WTC11 (cell line): ENCODE measurements around the gene GPC1.

Source experiments
- ELF4 ChIP-seq: sonication (generic); formaldehyde crosslinking; IDR thresholded peaks from 2 replicates; pipeline ENCODE4 v1.8.1; 2022; ENCODE audit warnings: low read depth, mild to moderate bottlenecking, moderate library complexity, missing genetic modification reagents
- FOXJ3 ChIP-seq: sonication (generic); formaldehyde crosslinking; IDR thresholded peaks from 2 replicates; pipeline ENCODE4 v1.9.0; 2021; ENCODE audit warnings: missing genetic modification reagents, mild to moderate bottlenecking, borderline replicate concordance
- TF ChIP-seq, protein P1 (sequence below): sonication (generic); formaldehyde crosslinking; IDR thresholded peaks from 2 replicates; pipeline ENCODE4 v1.8.0; 2022; ENCODE audit warnings: mild to moderate bottlenecking, missing genetic modification reagents
- TF ChIP-seq, protein P2 (sequence below): sonication (generic); formaldehyde crosslinking; IDR thresholded peaks from 2 replicates; pipeline ENCODE4 v1.8.1; 2023; ENCODE audit warnings: mild to moderate bottlenecking, missing genetic modification reagents, moderate library complexity
- TF ChIP-seq, protein P3 (sequence below): fragments of 250-450 bp; sonication (Bioruptor Pico); IDR thresholded peaks from 2 replicates; pipeline ENCODE4 v2.1.2; 2022; ENCODE audit warnings: mild to moderate bottlenecking, moderate library complexity
- TF ChIP-seq, protein P4 (sequence below): fragments of 200-600 bp; IDR thresholded peaks from 2 replicates; pipeline ENCODE4 v1.8.0; 2022; ENCODE audit warnings: antibody characterized with exemption
- TF ChIP-seq, protein P5 (sequence below): sonication (generic); formaldehyde crosslinking; IDR thresholded peaks from 2 replicates; pipeline ENCODE4 v1.8.0; 2022; ENCODE audit warnings: mild to moderate bottlenecking, missing genetic modification reagents

DNA sequence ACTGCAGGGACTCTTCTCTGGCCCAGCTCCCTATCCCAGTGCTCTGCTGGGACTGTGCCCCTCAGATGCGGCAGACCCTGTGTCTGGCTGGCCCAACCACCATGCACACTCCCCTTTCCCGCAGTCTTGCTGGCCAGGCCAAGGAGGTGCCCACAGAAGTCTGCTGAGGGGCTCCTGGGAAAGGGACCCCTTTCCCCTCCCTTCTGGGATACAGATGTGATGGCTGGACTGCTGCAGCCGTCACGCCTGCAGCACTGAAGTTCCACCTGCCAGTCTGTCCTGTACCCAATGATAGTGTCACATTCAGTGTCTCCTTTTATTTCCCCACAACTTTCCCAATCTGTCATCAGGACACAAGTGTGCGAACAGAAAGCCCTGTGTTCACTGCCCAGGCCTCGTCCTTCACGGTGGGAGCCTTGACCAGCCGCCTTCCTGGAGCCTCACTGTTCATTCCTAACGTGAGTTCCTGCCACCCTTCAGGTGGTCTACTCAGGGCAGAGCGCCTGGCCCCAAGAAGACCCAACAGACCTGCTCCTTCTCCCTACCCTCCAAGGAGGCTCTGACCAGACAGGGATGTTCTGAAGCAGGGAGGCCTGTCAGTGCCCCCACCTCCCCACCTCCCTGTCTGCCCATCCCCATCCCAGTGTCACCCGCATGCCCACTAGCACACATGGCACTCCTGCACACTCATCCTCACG lies 75.2 kb downstream of the GPC1 start:
- TF ChIP-seq, protein P1, sequence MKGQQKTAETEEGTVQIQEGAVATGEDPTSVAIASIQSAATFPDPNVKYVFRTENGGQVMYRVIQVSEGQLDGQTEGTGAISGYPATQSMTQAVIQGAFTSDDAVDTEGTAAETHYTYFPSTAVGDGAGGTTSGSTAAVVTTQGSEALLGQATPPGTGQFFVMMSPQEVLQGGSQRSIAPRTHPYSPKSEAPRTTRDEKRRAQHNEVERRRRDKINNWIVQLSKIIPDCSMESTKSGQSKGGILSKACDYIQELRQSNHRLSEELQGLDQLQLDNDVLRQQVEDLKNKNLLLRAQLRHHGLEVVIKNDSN (CRISPR knock-in tag): no peak
- TF ChIP-seq FOXJ3 (CRISPR knock-in tag): no peak
- TF ChIP-seq, protein P2, sequence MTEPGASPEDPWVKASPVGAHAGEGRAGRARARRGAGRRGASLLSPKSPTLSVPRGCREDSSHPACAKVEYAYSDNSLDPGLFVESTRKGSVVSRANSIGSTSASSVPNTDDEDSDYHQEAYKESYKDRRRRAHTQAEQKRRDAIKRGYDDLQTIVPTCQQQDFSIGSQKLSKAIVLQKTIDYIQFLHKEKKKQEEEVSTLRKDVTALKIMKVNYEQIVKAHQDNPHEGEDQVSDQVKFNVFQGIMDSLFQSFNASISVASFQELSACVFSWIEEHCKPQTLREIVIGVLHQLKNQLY: no peak
- TF ChIP-seq, protein P3, sequence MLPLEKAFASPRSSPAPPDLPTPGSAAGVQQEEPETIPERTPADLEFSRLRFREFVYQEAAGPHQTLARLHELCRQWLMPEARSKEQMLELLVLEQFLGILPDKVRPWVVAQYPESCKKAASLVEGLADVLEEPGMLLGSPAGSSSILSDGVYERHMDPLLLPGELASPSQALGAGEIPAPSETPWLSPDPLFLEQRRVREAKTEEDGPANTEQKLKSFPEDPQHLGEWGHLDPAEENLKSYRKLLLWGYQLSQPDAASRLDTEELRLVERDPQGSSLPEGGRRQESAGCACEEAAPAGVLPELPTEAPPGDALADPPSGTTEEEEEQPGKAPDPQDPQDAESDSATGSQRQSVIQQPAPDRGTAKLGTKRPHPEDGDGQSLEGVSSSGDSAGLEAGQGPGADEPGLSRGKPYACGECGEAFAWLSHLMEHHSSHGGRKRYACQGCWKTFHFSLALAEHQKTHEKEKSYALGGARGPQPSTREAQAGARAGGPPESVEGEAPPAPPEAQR (CRISPR knock-in tag): no peak
- TF ChIP-seq, protein P4, sequence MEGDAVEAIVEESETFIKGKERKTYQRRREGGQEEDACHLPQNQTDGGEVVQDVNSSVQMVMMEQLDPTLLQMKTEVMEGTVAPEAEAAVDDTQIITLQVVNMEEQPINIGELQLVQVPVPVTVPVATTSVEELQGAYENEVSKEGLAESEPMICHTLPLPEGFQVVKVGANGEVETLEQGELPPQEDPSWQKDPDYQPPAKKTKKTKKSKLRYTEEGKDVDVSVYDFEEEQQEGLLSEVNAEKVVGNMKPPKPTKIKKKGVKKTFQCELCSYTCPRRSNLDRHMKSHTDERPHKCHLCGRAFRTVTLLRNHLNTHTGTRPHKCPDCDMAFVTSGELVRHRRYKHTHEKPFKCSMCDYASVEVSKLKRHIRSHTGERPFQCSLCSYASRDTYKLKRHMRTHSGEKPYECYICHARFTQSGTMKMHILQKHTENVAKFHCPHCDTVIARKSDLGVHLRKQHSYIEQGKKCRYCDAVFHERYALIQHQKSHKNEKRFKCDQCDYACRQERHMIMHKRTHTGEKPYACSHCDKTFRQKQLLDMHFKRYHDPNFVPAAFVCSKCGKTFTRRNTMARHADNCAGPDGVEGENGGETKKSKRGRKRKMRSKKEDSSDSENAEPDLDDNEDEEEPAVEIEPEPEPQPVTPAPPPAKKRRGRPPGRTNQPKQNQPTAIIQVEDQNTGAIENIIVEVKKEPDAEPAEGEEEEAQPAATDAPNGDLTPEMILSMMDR: no peak
- TF ChIP-seq, protein P5, sequence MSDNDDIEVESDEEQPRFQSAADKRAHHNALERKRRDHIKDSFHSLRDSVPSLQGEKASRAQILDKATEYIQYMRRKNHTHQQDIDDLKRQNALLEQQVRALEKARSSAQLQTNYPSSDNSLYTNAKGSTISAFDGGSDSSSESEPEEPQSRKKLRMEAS (CRISPR knock-in tag): no peak
- no peak for TF ChIP-seq ELF4 (CRISPR knock-in tag)
